Activated CD8-positive, alpha-beta memory T cell treated with anti-CD3 and anti-CD28 coated beads, Interleukin-2, amount 10 ng/mL, durations not matched to agents 7 days and 5 days (primary cell): ENCODE measurements around the gene MAP2K4. TPM values are rescaled to one million over a fixed set of nuclear protein-coding genes. Genes with fewer than 3 reads are reported as not detected.

ENCODE experiments used
- ATAC-seq: fragments of 150-1000 bp; cut with Tn5 transposase; one replicate; pipeline ENCODE4 v1.10.0; 2021; ENCODE audit warnings: moderate library complexity
- CTCF ChIA-PET: fragments of 350-600 bp; sonication (Branson Sonifier 250); formaldehyde crosslinking; loops from one replicate; lab custom pipeline; 2021; ENCODE audit warnings: antibody characterized with exemption; lab: Charles Lee
- DNase-seq: peaks from one replicate; pipeline ENCODE4 v3.0.0-alpha.2; 2020
- H3K27ac Mint-ChIP-seq: one replicate; pipeline ENCODE4 v1.8.0; 2021; ENCODE audit warnings: mild to moderate bottlenecking, mixed read lengths
- H3K27me3 Mint-ChIP-seq: one replicate; pipeline ENCODE4 v1.8.0; 2021; ENCODE audit warnings: mixed read lengths
- H3K36me3 Mint-ChIP-seq: one replicate; pipeline ENCODE4 v1.8.0; 2021; ENCODE audit warnings: mild to moderate bottlenecking, mixed read lengths
- H3K4me1 Mint-ChIP-seq: one replicate; pipeline ENCODE4 v1.8.0; 2021; ENCODE audit warnings: mixed read lengths
- H3K4me3 Mint-ChIP-seq: one replicate; pipeline ENCODE4 v1.8.0; 2021; ENCODE audit warnings: mild to moderate bottlenecking, moderate library complexity, mixed read lengths
- H3K9me3 Mint-ChIP-seq: one replicate; pipeline ENCODE4 v1.8.0; 2022; ENCODE audit warnings: low read depth, mixed read lengths
- total RNA-seq, 2 experiments: library from RNA; stranded (reverse); gene quantifications; one replicate each; pipeline ENCODE4 v1.2.3, GENCODE V29; 2021

Gene MAP2K4
- total RNA-seq, 2 experiments from 2014 or later, result 22.1 to 29.9 TPM

GRCh38 chr17:12047681-12048376 lies 27.2 kb downstream of the MAP2K4 start:
- H3K27ac Mint-ChIP-seq, result no peak overlapping the region
- ATAC-seq (no peak), DNase-seq (no peak)
- H3K9me3 Mint-ChIP-seq, result no peaks in the 10 kb centered on the region
- H3K36me3 Mint-ChIP-seq, result peaks cover 7% of the 10 kb centered on the region
- peaks cover 28% of the 10 kb centered on the region for H3K4me1 Mint-ChIP-seq
- CTCF ChIA-PET, result interaction anchor here (1.3 kb wide), 1 partner anchor 27 kb away, joined by 4 read pairs; the partner anchor contains the start of gene MAP2K4
- H3K4me3 Mint-ChIP-seq, result no peak overlapping the region
- no peaks in the 10 kb centered on the region for H3K27me3 Mint-ChIP-seq

GRCh38 chr17:12048843-12049473 lies 28.3 kb downstream of the MAP2K4 start:
- DNase-seq, result no peak
- Mint-ChIP-seq H3K27ac (no peak overlapping the region), H3K9me3 (no peaks in the 10 kb centered on the region), H3K4me3 (no peak overlapping the region), H3K36me3 (peaks cover 7% of the 10 kb centered on the region), H3K27me3 (no peaks in the 10 kb centered on the region), H3K4me1 (peaks cover 34% of the 10 kb centered on the region)
- ATAC-seq, result no peak
- CTCF ChIA-PET, result no interaction called here

GRCh38 chr17:12050646-12051225 lies 30.1 kb downstream of the MAP2K4 start:
- H3K4me1 Mint-ChIP-seq, result peaks cover 45% of the 10 kb centered on the region
- H3K36me3 Mint-ChIP-seq, result peaks cover 9% of the 10 kb centered on the region

GRCh38 chr17:12053552-12053951 lies 32.9 kb downstream of the MAP2K4 start:
- Mint-ChIP-seq H3K27ac (peak overlapping the region; percentile 86), H3K27me3 (no peaks in the 10 kb centered on the region), H3K9me3 (no peaks in the 10 kb centered on the region), H3K36me3 (peaks cover 15% of the 10 kb centered on the region), H3K4me3 (peak overlapping the region; percentile 66), H3K4me1 (peaks cover 56% of the 10 kb centered on the region)
- ATAC-seq (peak; percentile 36), DNase-seq (no peak)
- CTCF ChIA-PET, result no interaction called here

More at GRCh38 chr17:12050646-12051225, 30.1 kb downstream of the MAP2K4 start:
- Mint-ChIP-seq H3K4me3 (no peak overlapping the region), H3K27me3 (no peaks in the 10 kb centered on the region), H3K27ac (no peak overlapping the region), H3K9me3 (no peaks in the 10 kb centered on the region)
- ATAC-seq, result no peak
- no peak for DNase-seq
- CTCF ChIA-PET, result interaction anchor here (1.2 kb wide), 1 partner anchor 29 kb away, joined by 3 read pairs; no protein-coding TSS in a partner anchor

GRCh38 chr17:12055889-12056288 lies 35.2 kb downstream of the MAP2K4 start:
- no peak for DNase-seq
- peak overlapping the region; percentile 32 for H3K4me3 Mint-ChIP-seq
- H3K27me3 Mint-ChIP-seq, result no peaks in the 10 kb centered on the region
- H3K9me3 Mint-ChIP-seq, result peaks cover 2% of the 10 kb centered on the region
- peak; percentile 57 for ATAC-seq
- CTCF ChIA-PET, result no interaction called here
- H3K36me3 Mint-ChIP-seq, result peaks cover 24% of the 10 kb centered on the region
- peak overlapping the region; percentile 83 for H3K27ac Mint-ChIP-seq
- H3K4me1 Mint-ChIP-seq, result peaks cover 48% of the 10 kb centered on the region

GRCh38 chr17:12057520-12057919 lies 36.8 kb downstream of the MAP2K4 start:
- CTCF ChIA-PET, result no interaction called here

GRCh38 chr17:12058535-12058934 lies 37.9 kb downstream of the MAP2K4 start:
- no peak overlapping the region for H3K4me3 Mint-ChIP-seq
- peaks cover 35% of the 10 kb centered on the region for H3K36me3 Mint-ChIP-seq
- peaks cover 3% of the 10 kb centered on the region for H3K9me3 Mint-ChIP-seq
- DNase-seq, result no peak
- no peaks in the 10 kb centered on the region for H3K27me3 Mint-ChIP-seq
- CTCF ChIA-PET, result no interaction called here
- no peak for ATAC-seq
- H3K27ac Mint-ChIP-seq, result no peak overlapping the region
- H3K4me1 Mint-ChIP-seq, result peaks cover 38% of the 10 kb centered on the region

More at GRCh38 chr17:12057520-12057919, 36.8 kb downstream of the MAP2K4 start:
- Mint-ChIP-seq H3K27ac (peak overlapping the region; percentile 83), H3K4me3 (no peak overlapping the region), H3K36me3 (peaks cover 29% of the 10 kb centered on the region), H3K4me1 (peaks cover 44% of the 10 kb centered on the region), H3K9me3 (peaks cover 3% of the 10 kb centered on the region), H3K27me3 (no peaks in the 10 kb centered on the region)
- DNase-seq (no peak), ATAC-seq (no peak)

- Mint-ChIP-seq H3K4me3 (no peak overlapping the region), H3K9me3 (peaks cover 5% of the 10 kb centered on the region), H3K27ac (no peak overlapping the region), H3K27me3 (no peaks in the 10 kb centered on the region), H3K4me1 (peaks cover 7% of the 10 kb centered on the region), H3K36me3 (peaks cover 44% of the 10 kb centered on the region)
- CTCF ChIA-PET, result no interaction called here
- no peak for ATAC-seq
- no peak for DNase-seq
These were observed 41.6 kb downstream of the MAP2K4 start for GRCh38 chr17:12062249-12062648.

GRCh38 chr17:12064395-12064794 lies 43.7 kb downstream of the MAP2K4 start:
- peaks cover 36% of the 10 kb centered on the region for H3K36me3 Mint-ChIP-seq

GRCh38 chr17:12067485-12067884 lies 46.8 kb downstream of the MAP2K4 start:
- Mint-ChIP-seq H3K27ac (no peak overlapping the region), H3K9me3 (peaks cover 2% of the 10 kb centered on the region), H3K27me3 (no peaks in the 10 kb centered on the region), H3K4me3 (no peak overlapping the region), H3K4me1 (no peaks in the 10 kb centered on the region), H3K36me3 (peaks cover 28% of the 10 kb centered on the region)
- DNase-seq, result no peak
- CTCF ChIA-PET, result no interaction called here
- ATAC-seq, result no peak

More at GRCh38 chr17:12064395-12064794, 43.7 kb downstream of the MAP2K4 start:
- DNase-seq (no peak), ATAC-seq (no peak)
- CTCF ChIA-PET, result no interaction called here
- no peaks in the 10 kb centered on the region for H3K27me3 Mint-ChIP-seq
- H3K4me3 Mint-ChIP-seq, result no peak overlapping the region
- peaks cover 5% of the 10 kb centered on the region for H3K9me3 Mint-ChIP-seq
- no peaks in the 10 kb centered on the region for H3K4me1 Mint-ChIP-seq
- H3K27ac Mint-ChIP-seq, result no peak overlapping the region

GRCh38 chr17:12068946-12069345 lies 48.3 kb downstream of the MAP2K4 start:
- no peaks in the 10 kb centered on the region for H3K27me3 Mint-ChIP-seq
- H3K27ac Mint-ChIP-seq, result no peak overlapping the region
- H3K4me1 Mint-ChIP-seq, result no peaks in the 10 kb centered on the region
- no peak overlapping the region for H3K4me3 Mint-ChIP-seq
- DNase-seq (no peak), ATAC-seq (no peak)
- CTCF ChIA-PET, result no interaction called here
- H3K36me3 Mint-ChIP-seq, result peaks cover 30% of the 10 kb centered on the region
- peaks cover 2% of the 10 kb centered on the region for H3K9me3 Mint-ChIP-seq

- Mint-ChIP-seq H3K27ac (no peak overlapping the region), H3K36me3 (peaks cover 30% of the 10 kb centered on the region), H3K4me1 (no peaks in the 10 kb centered on the region), H3K27me3 (no peaks in the 10 kb centered on the region), H3K4me3 (no peak overlapping the region), H3K9me3 (no peaks in the 10 kb centered on the region)
- no peak for DNase-seq
- no peak for ATAC-seq
- CTCF ChIA-PET, result no interaction called here
These were observed 49.9 kb downstream of the MAP2K4 start for GRCh38 chr17:12070561-12070960.

- peaks cover 6% of the 10 kb centered on the region for H3K4me1 Mint-ChIP-seq
- no peak overlapping the region for H3K4me3 Mint-ChIP-seq
- H3K27ac Mint-ChIP-seq, result no peak overlapping the region
- CTCF ChIA-PET, result interaction anchor here (0.9 kb wide), 1 partner anchor 25 kb away, joined by 3 read pairs; no protein-coding TSS in a partner anchor
- H3K36me3 Mint-ChIP-seq, result peaks cover 48% of the 10 kb centered on the region
- H3K27me3 Mint-ChIP-seq, result no peaks in the 10 kb centered on the region
- ATAC-seq (no peak), DNase-seq (no peak)
- H3K9me3 Mint-ChIP-seq, result no peaks in the 10 kb centered on the region
These were observed 53.7 kb downstream of the MAP2K4 start for GRCh38 chr17:12074346-12074745.
